ENCODE results near the gene PCSK5. TPM values are rescaled to one million over a fixed set of nuclear protein-coding genes. Genes with fewer than 3 reads are reported as not detected.

Gene PCSK5
- total RNA-seq, 6 experiments from 2014 or later = 1.4 to 5.8 (median 3.5) TPM

DNA sequence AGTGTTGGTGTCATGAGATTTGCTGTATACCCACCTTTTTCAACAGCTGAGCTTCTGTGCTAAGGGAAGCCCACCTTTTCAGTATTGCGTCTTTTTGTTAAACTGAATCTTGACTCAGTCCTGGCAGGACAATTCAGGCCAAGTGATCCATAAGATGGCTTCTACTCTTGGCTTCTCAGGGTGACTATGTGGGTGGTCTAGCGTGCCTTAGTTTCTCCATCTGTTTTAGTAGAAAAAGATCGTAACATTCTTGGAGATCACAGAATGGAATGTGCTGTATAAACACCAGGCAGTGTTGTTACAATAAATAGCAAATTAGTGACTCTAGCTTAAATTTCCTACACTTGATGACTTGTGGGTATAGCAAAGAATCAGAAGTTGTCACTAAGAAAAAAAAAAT lies 66.6 kb downstream of the PCSK5 start:
- Histone ChIP-seq H3K4me3 (no peak overlapping the region), H3K27ac (no peak overlapping the region), H3K27me3 (no peaks in the 10 kb centered on the region), H3K4me1 (peaks cover 0 to 13% (median under 1%) of the 10 kb centered on the region in 4 donors), H3K36me3 (no peaks in the 10 kb centered on the region), H3K9me3 (no peaks in the 10 kb centered on the region)
- 77% methylated on average over 3 of the region's 3 CpGs for WGBS (ENCODE audit: insufficient coverage, low coverage, low lambda C conversion rate, missing lambda C conversion rate)
- intact Hi-C loops (cut with DNase I) = no loop called here
- ATAC-seq (no peak), DNase-seq (no peak)
- no peak for TF ChIP-seq POLR2A (IDR thresholded peaks at IDR 0.05)
- TF ChIP-seq, protein P1, sequence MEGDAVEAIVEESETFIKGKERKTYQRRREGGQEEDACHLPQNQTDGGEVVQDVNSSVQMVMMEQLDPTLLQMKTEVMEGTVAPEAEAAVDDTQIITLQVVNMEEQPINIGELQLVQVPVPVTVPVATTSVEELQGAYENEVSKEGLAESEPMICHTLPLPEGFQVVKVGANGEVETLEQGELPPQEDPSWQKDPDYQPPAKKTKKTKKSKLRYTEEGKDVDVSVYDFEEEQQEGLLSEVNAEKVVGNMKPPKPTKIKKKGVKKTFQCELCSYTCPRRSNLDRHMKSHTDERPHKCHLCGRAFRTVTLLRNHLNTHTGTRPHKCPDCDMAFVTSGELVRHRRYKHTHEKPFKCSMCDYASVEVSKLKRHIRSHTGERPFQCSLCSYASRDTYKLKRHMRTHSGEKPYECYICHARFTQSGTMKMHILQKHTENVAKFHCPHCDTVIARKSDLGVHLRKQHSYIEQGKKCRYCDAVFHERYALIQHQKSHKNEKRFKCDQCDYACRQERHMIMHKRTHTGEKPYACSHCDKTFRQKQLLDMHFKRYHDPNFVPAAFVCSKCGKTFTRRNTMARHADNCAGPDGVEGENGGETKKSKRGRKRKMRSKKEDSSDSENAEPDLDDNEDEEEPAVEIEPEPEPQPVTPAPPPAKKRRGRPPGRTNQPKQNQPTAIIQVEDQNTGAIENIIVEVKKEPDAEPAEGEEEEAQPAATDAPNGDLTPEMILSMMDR (IDR thresholded peaks at IDR 0.05) = no peak

- H3K9me3 ChIP-seq = no peaks in the 10 kb centered on the region
- no peaks in the 10 kb centered on the region for H3K27me3 ChIP-seq
- H3K27ac ChIP-seq = no peak overlapping the region
- H3K4me3 ChIP-seq = no peak overlapping the region
- ATAC-seq (no peak), DNase-seq (no peak)
- H3K36me3 ChIP-seq = no peaks in the 10 kb centered on the region
- TF ChIP-seq POLR2A (IDR thresholded peaks at IDR 0.05) = no peak
- TF ChIP-seq, protein P1 (IDR thresholded peaks at IDR 0.05) = no peak
- intact Hi-C loops (cut with DNase I) = no loop called here
- H3K4me1 ChIP-seq = peaks cover 0 to 6% (median 3%) of the 10 kb centered on the region in 4 donors
- 60% methylated on average over 2 of the region's 3 CpGs for WGBS (ENCODE audit: insufficient coverage, low coverage, low lambda C conversion rate, missing lambda C conversion rate)
Observed at GRCh38 chr9:75958226-75958625, 67.8 kb downstream of the PCSK5 start.

DNA sequence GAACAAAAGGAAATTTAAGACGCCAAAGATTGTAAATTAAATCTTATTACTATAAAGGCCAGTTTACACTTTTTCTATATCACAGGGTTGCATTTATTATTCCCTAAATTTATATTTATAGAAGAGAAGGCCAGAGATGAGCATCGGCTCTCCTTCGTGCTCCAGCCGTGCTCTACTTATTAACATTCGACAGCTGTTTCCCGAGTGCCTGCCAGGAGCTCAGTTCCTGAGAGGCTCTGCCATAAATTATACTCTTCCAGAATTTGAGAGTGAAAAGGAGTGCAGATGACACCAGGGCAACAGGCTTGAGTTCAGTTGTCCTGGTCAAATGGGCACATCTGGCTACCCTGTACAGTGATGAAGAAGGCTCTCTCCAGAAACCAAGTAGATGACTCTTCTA lies 70.1 kb downstream of the PCSK5 start:
- WGBS (ENCODE audit: insufficient coverage, low coverage, low lambda C conversion rate, missing lambda C conversion rate) = 72% methylated on average over 6 of the region's 6 CpGs
- intact Hi-C loops (cut with DNase I) = no loop called here
- no peak for DNase-seq

GRCh38 chr9:75962013-75962661 lies 71.7 kb downstream of the PCSK5 start:
- peaks cover 0 to 5% (median 0%) of the 10 kb centered on the region in 4 donors for H3K4me1 ChIP-seq
- H3K36me3 ChIP-seq = no peaks in the 10 kb centered on the region
- no peaks in the 10 kb centered on the region for H3K9me3 ChIP-seq
- no peak overlapping the region for H3K27ac ChIP-seq
- no peak overlapping the region for H3K4me3 ChIP-seq
- ATAC-seq = peak; percentile 77 to 94 (median 82)
- peak; percentile 65 to 77 (median 71) for DNase-seq
- intact Hi-C loops (cut with DNase I) = no loop called here
- H3K27me3 ChIP-seq = no peaks in the 10 kb centered on the region
- 43% methylated on average over 4 of the region's 8 CpGs for WGBS (ENCODE audit: insufficient coverage, low coverage, low lambda C conversion rate, missing lambda C conversion rate)
- TF ChIP-seq, protein P1 (IDR thresholded peaks at IDR 0.05) = no peak
- TF ChIP-seq POLR2A (IDR thresholded peaks at IDR 0.05) = no peak

More for the DNA sequence above, 70.1 kb downstream of the PCSK5 start:
- Histone ChIP-seq H3K27me3 (no peaks in the 10 kb centered on the region), H3K9me3 (no peaks in the 10 kb centered on the region), H3K4me3 (no peak overlapping the region), H3K27ac (no peak overlapping the region), H3K36me3 (no peaks in the 10 kb centered on the region), H3K4me1 (peaks cover 0 to 5% (median 0%) of the 10 kb centered on the region in 4 donors)
- TF ChIP-seq, protein P1 (IDR thresholded peaks at IDR 0.05) = no peak
- TF ChIP-seq POLR2A (IDR thresholded peaks at IDR 0.05) = no peak
- no peak for ATAC-seq

All from right lobe of liver (tissue), 6 donors.